GM10266 (cell line): ENCODE results near the gene TEAD2.

Experiments used
- DNase-seq: peaks from one replicate; pipeline ENCODE4 v3.0.0; 2012; ENCODE audit errors: extremely low spot score
- TF ChIP-seq, protein P1 (sequence below): IDR thresholded peaks from 2 replicates; pipeline ENCODE4 v1.5.1; 2012; ENCODE audit warnings: mild to moderate bottlenecking, low read depth; ENCODE audit not compliant: control insufficient read depth, insufficient read depth; ENCODE audit errors: missing control alignments

Gene TEAD2

DNA sequence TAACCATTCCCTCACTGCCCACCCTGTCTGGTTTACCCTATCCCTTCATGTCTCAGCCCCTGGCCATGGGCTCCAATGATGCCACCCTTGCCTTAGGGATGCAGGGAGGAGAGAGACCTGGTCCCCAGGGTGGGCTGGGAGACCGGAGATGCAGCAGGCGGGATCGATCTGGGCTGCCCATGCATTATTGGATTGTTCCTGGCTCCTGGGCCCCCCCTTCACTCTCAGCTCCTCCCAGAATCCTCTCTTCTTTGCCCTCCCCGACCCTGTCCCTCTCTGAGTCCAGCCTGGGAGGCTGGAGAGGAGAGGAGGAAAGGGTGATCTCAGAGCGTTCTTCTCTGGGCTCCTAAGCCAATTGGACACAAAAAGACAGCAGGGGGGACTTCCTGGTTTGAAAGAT is 31.7 kb upstream of the TEAD2 start:
- TF ChIP-seq, protein P1, sequence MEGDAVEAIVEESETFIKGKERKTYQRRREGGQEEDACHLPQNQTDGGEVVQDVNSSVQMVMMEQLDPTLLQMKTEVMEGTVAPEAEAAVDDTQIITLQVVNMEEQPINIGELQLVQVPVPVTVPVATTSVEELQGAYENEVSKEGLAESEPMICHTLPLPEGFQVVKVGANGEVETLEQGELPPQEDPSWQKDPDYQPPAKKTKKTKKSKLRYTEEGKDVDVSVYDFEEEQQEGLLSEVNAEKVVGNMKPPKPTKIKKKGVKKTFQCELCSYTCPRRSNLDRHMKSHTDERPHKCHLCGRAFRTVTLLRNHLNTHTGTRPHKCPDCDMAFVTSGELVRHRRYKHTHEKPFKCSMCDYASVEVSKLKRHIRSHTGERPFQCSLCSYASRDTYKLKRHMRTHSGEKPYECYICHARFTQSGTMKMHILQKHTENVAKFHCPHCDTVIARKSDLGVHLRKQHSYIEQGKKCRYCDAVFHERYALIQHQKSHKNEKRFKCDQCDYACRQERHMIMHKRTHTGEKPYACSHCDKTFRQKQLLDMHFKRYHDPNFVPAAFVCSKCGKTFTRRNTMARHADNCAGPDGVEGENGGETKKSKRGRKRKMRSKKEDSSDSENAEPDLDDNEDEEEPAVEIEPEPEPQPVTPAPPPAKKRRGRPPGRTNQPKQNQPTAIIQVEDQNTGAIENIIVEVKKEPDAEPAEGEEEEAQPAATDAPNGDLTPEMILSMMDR = no peak
- no peak for DNase-seq

DNA sequence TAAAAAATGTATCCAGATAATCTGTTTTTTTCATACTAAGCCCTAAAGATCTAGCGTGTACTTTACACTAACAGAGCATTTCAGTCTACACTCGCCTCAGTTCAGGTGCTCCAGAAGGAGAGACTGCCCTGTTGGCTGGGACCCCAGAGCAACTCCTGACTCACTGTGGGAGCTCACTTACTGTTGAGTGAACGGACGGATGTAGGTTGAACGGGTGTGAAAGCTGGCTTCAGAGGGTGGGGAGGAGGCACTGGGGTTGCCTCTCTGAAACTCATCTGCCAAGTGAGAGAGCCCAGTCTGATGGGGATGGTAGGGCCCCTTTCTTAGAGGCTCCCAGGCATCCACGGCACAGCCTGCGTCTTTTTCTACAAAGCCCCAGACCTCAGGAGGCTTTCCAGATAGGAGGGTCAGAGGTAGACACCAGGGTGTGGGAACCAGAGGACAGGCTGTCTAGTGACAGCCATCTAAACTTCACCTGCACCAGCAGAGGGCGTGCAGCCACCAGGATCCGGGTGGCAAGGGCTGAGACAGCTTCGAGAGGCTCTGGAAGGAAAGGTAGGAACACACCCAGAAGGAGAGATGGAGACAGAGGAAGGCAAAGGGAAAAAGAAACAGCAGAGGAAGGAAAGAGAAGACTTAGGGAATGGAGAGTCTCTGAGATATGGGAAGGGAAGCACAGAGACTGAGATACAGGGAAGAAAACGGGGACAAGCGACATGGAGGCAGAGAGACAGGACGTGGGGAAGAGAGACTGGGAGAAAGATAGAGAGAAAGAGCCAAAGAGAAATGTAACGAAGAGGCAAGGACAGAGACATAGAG is 29.6 kb upstream of the TEAD2 start:
- TF ChIP-seq, protein P1 = peak; percentile 94
- peak; percentile 85 for DNase-seq

DNA sequence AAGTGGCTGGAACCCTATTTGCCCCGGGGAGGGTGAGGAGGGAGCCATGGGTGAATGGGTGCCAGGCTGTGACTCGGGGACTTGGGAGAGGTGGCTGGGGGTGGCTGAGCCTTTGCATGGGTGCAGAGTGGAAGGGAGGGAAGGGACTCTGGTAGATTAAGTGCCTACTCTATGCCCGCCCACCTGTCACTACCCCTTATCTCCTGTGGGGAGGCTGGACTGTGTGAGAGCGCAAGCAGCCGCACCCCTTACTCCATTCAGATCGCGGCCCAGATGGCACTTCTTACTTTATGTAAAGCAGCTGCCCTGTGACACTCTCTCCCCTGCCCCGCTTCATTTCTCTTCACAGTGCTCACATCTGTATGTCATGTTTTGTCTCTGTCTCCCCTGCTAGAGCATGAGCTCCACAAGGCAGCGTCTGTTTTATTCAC is 28.7 kb upstream of the TEAD2 start:
- no peak for DNase-seq
- TF ChIP-seq, protein P1 = no peak

DNA sequence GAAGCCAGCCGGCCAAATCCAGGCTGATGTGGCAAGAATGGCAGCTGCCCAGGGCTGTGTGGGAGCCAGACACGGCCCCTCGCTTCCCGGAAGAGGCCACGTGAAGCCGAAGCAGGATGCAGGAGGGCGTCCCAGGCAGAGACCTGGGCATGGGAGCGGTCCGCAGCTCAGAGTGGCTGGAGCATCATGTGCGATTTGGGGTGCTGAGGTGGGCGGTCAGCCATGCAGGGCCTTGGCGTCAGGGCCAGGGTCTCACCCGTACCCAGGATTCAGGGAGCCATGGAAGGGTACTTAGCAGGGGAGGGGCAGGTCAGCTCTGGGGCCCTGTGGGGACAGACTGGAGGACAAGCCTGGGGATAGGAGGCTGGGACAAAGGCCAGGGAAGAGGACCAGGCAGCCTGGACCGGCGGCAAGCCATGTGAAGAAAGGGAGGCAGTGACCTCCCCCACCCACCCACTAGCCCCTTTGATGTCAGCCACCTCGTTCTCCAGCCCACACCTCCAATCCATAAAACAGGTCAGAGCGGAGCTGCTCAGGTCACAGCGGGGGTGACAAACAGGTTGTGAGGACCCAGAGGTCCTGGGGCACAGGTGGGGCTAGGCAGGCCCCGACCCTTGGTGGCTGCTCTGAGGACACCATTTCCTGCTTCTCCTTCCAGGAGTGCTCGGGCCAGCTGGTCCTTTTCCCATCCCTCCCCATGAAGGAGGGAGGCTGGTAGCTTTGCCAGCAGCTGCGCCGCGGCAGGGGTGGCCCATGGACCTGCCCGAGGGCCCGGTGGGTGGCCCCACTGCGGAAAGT is 28.1 kb upstream of the TEAD2 start:
- no peak for DNase-seq
- TF ChIP-seq, protein P1 = no peak

DNA sequence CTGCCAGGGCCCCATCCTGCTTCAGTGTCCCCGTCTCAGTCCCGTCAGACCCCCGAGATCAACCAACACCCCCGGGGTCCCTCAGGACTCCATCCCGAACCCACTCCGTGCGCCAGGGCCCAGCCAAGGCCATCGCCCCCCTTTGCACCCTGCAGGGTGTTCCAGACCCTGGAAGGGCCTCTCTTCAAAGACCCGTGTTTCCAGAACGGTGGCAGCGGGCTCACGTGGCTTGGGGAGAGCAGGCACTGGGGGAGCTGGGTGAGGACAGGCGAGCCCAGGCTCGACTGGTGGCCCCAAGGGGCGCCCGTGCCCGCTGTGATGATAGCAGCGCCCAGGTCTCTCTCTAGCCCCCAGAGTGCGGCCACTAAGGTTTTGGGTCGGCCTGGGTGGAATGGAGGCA is 27.2 kb upstream of the TEAD2 start:
- no peak for DNase-seq
- TF ChIP-seq, protein P1 = no peak

DNA sequence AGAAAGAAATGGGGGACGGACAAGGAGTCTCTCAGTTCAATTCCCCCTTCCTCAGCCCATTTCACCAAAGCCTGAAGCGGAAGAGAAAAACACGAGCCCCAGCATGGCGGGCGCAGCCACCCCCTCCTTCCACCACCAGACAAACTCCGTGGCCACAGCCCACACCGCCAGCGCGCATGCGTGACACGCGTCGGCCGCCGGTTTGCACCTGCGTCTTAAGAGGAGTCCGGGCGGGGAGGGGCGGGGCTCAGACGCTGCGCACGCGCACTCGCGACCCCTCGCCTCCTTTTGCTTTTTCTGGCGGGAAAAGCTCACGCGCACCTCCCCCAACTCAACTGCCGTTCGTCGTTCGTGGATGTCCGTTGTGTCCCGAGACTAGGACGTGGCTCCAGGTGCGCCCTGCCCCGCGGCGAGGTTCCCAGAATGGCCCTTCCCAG is 25.7 kb upstream of the TEAD2 start, which contains the start of gene KASH5:
TSS of gene KASH5 (plus strand) at position 314 of the 437 bp plus-strand sequence. CDS start 2,635 bp downstream, outside the sequence.
- TF ChIP-seq, protein P1 = no peak
- DNase-seq = peak; percentile 89
